Measurements from ENCODE around the gene L1CAM.

GRCh38 chrX:153864561-153865320, 21.2 kb downstream of the L1CAM start:
- TF ChIP-seq CTCF (IDR thresholded peaks at IDR 0.05) = no peak
- no peak for TF ChIP-seq POLR2A (IDR thresholded peaks at IDR 0.05)

Measured in adrenal gland (tissue), 5 donors.